Measurements from ENCODE around the gene PRKCH.

PRKCH gene

DNA sequence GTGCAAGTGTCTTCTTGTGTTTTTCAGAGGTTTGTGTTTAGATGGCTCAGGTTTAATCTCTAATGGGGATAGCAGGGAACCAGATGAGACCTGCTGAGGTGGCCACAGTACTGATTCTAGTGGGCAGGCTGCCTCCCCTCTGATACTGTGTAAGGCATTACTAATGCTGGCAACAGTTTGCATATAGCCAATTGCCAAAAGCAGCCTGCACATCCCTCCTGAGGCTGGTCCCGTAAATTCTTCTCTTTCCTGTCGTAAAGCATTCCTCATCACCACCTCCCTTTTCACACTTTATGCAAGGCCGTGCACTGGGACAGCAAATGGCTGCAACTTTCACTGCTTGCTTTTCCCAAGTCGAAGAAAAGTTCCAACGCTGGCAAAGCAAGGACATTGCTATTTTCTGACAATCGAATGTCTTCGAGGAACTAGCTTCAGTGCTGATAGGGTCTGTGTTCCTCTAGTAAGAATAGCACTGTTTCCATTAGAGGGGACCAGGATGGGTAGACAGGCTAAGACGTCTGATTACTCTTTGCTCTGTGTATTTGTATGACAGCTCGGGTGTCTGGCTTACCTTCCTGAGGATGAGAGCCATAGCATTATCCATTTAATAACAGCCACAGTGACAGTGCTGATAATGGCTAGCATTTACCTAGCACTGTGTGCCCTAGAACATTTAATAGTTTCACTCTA lies 195.7 kb downstream of the PRKCH start:
- peaks cover 64% of the 10 kb centered on the region for H3K36me3 Mint-ChIP-seq (ENCODE audit: insufficient read depth)
- no peaks in the 10 kb centered on the region for H3K27me3 Mint-ChIP-seq
- peak overlapping the region in 1 of 2 donors; percentile 18 for H3K4me3 Mint-ChIP-seq
- H3K27ac Mint-ChIP-seq: peak overlapping the region; percentile 53 to 88
- DNase-seq (no peak), ATAC-seq (replicated peaks) (no peak)
- no peaks in the 10 kb centered on the region for H3K9me3 Mint-ChIP-seq
- H3K4me1 Mint-ChIP-seq (ENCODE audit: low read depth in 2 of 2): peaks cover 39 to 79% of the 10 kb centered on the region in 2 donors

DNA sequence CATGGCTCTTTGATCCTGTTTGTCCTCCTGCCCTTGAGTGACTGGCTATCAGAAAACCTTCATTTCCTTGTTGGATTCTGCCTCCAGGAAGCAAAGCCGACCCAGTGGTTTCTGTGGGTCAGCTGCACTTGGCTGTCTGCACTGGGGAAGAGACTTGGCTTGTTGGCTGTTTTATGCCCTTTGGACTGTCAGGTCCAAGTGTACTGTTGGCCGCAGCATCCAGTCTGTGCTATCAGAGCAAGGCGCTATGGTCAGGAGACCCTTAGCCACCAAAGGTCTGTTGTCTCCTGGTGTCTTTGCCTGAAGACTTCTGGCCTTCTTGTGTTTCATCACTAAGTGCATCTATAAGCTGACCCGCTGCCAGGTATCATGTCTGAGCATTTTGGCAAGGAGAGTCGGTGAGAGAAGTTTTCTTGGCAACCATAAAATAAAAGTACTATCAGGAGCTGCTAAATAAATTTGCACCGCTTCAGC lies 196.6 kb downstream of the PRKCH start:
- Mint-ChIP-seq H3K4me3 (peak overlapping the region in 1 of 2 donors; percentile 18), H3K27ac (peak overlapping the region; percentile 53 to 88), H3K36me3 (ENCODE audit: insufficient read depth) (peaks cover 61% of the 10 kb centered on the region), H3K27me3 (no peaks in the 10 kb centered on the region), H3K4me1 (ENCODE audit: low read depth in 2 of 2) (peaks cover 46 to 87% of the 10 kb centered on the region in 2 donors), H3K9me3 (no peaks in the 10 kb centered on the region)
- no peak for ATAC-seq (replicated peaks)
- DNase-seq: no peak

DNA sequence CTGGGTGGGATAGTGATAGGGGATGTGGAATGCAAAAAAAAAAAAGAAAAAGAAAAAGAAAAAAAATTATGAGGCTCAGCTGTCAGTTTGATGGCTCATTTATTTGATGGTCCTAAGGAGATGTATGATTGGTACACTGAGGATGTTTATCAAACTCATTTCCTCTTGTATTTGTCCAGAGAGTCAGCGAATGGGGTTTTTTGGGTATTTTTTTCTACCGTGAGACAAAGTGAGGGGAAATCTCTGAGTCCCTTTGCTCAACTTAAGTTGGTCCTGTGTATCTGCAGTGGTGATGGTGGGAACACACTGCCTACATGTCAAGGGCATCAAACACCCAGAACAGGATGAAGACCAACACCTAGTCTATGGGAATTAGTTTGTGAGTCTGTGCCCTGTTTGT lies 197.0 kb downstream of the PRKCH start:
- no peaks in the 10 kb centered on the region for H3K9me3 Mint-ChIP-seq
- ATAC-seq (replicated peaks): peak; percentile 28
- no peaks in the 10 kb centered on the region for H3K27me3 Mint-ChIP-seq
- no peak for DNase-seq
- peak overlapping the region; percentile 53 to 88 for H3K27ac Mint-ChIP-seq
- H3K4me3 Mint-ChIP-seq: peak overlapping the region in 1 of 2 donors; percentile 18
- peaks cover 57% of the 10 kb centered on the region for H3K36me3 Mint-ChIP-seq (ENCODE audit: insufficient read depth)
- H3K4me1 Mint-ChIP-seq (ENCODE audit: low read depth in 2 of 2): peaks cover 46 to 87% of the 10 kb centered on the region in 2 donors

DNA sequence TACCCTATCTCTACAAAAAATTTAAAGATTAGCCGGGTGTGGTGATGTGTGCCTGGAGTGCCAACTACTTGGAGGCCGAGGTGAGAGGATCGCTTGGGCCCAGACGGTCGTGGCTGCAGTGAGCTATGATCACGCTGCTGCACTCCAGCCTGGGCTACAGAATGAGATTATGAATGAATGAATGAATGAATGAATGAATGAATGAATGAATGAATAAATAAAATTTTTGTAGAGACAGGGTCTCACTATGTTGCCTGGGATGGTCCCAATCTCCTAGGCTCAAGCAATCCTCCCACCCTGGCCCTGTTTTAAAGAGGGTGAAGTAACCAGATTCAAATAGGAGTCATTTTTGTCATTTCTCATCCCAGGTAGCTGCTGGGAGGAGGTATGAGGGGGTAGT lies 197.7 kb downstream of the PRKCH start:
- ATAC-seq (replicated peaks) (no peak), DNase-seq (no peak)
- Mint-ChIP-seq H3K27me3 (no peaks in the 10 kb centered on the region), H3K27ac (peak overlapping the region; percentile 53 to 88), H3K4me1 (ENCODE audit: low read depth in 2 of 2) (peaks cover 45 to 88% of the 10 kb centered on the region in 2 donors), H3K4me3 (no peak overlapping the region), H3K9me3 (no peaks in the 10 kb centered on the region), H3K36me3 (ENCODE audit: insufficient read depth) (peaks cover 51% of the 10 kb centered on the region)

DNA sequence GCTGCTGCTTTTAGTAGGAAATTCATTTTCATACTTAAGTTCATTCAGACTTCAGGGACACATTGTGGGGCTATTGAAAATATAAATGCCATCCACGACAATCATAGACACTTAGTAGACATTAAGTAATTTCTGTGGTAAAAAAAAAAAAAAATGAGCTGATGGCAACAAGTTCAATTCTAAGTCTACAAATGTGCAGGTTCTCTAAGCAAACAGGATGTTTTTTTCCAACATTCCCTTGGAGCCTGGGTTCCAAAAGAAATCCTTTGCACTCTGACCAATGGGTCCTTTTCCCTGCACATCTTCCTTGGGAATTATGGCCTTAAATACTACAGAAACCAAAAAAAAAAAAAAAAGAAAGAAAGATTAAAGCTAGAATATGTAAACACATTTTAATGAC lies 198.4 kb downstream of the PRKCH start:
- ATAC-seq (replicated peaks) (no peak), DNase-seq (no peak)
- Mint-ChIP-seq H3K27me3 (no peaks in the 10 kb centered on the region), H3K4me3 (no peak overlapping the region), H3K36me3 (ENCODE audit: insufficient read depth) (peaks cover 49% of the 10 kb centered on the region), H3K9me3 (no peaks in the 10 kb centered on the region), H3K4me1 (ENCODE audit: low read depth in 2 of 2) (peaks cover 44 to 89% of the 10 kb centered on the region in 2 donors), H3K27ac (peak overlapping the region; percentile 2 to 88)

DNA sequence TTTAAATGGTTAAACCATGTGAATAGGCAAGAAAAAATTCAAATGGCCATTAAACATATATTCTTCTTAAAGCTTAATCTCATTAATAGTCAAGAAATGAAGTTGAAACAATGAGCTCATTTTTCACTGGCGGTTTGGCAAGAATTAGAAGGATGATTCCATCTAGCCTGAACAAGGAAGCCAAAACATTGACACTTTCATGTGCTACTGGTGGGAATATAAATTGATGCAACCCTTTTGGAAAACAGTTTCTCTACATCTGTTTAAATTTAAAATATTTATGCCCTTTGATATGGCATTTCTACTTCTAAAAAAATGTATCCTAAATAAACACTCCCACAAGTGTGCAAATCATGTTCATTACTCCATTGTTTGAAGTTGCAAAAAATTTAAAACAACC lies 199.2 kb downstream of the PRKCH start:
- no peaks in the 10 kb centered on the region for H3K9me3 Mint-ChIP-seq
- peaks cover 53 to 91% of the 10 kb centered on the region in 2 donors for H3K4me1 Mint-ChIP-seq (ENCODE audit: low read depth in 2 of 2)
- H3K27ac Mint-ChIP-seq: peak overlapping the region; percentile 2 to 88
- ATAC-seq (replicated peaks): no peak
- H3K36me3 Mint-ChIP-seq (ENCODE audit: insufficient read depth): peaks cover 46% of the 10 kb centered on the region
- H3K4me3 Mint-ChIP-seq: no peak overlapping the region
- no peak for DNase-seq
- H3K27me3 Mint-ChIP-seq: no peaks in the 10 kb centered on the region

DNA sequence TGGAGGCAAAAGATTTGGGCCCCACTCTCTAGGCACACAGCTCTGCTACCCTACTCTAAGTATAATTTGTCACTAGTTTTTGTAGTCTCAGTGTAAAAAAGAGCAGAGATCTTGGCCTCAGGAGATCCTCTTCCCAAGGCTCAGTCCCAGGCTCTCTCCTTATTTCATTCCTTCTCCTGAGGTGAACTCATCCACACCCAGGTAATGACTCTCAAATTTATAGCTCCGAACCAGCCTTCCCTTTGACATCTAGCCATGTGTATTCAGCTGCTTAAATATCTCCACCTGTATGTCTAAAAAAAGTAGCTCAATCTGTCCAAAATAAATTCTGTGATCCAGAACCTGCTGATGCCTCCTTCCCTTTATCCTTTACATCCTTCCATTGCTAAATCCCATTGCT lies 200.4 kb downstream of the PRKCH start:
- DNase-seq (no peak), ATAC-seq (replicated peaks) (no peak)
- peaks cover 48% of the 10 kb centered on the region for H3K36me3 Mint-ChIP-seq (ENCODE audit: insufficient read depth)
- no peaks in the 10 kb centered on the region for H3K27me3 Mint-ChIP-seq
- H3K4me1 Mint-ChIP-seq (ENCODE audit: low read depth in 2 of 2): peaks cover 59 to 91% of the 10 kb centered on the region in 2 donors
- no peaks in the 10 kb centered on the region for H3K9me3 Mint-ChIP-seq
- peak overlapping the region; percentile 1 for H3K4me3 Mint-ChIP-seq
- H3K27ac Mint-ChIP-seq: peak overlapping the region; percentile 80 to 84

DNA sequence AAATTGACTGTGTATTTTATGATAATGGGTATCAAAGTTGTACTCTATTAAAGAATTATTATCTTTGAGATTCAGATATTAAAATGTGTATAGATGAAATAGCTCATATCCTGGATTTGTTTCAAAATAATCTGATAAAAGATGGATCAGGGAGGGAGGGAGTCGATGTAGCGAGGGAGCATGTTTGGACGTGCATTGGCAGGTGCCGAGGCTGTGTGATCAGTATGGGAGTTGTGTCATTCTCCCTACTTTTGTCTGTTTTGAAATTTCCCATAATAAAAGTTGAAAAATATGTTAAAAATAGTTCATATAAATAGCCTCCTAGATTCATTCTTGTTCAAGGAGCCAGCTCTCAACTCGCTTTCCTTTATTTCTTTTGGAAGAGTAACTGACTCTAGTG lies 202.4 kb downstream of the PRKCH start:
- Mint-ChIP-seq H3K9me3 (no peaks in the 10 kb centered on the region), H3K36me3 (ENCODE audit: insufficient read depth) (peaks cover 51% of the 10 kb centered on the region), H3K27ac (peak overlapping the region; percentile 80 to 84), H3K4me1 (ENCODE audit: low read depth in 2 of 2) (peaks cover 62 to 91% of the 10 kb centered on the region in 2 donors), H3K4me3 (peak overlapping the region; percentile 58 to 66), H3K27me3 (no peaks in the 10 kb centered on the region)
- ATAC-seq (replicated peaks) (no peak), DNase-seq (no peak)

DNA sequence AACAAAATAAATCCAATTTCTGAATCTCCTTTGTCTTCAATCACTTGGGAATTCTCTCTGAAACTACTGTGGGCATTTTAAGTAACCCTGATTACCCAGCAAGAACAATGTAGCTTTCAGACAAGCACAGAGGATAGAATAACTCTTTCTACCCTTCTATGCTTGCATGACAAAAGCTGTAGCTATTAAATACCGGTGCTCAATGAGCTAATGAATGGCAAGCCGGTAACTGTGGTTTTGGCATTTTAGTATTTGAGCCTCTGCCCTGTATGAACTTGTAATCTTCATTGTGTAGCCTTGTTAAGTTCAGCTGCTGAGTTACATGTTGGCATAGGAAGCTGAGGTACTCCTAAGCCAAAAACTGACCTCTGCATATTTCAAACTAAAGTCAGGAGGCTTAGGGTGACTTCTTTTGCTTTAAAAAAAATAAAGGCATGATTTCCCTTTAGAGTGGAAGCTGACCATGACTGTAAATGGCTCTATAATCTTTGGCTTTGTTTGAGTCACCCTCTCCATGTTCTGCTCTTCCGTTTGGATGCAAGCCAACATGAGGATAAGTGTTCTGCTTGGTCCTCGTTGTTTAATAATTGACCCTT lies 202.9 kb downstream of the PRKCH start:
- DNase-seq (no peak), ATAC-seq (replicated peaks) (no peak)
- Mint-ChIP-seq H3K27me3 (no peaks in the 10 kb centered on the region), H3K36me3 (ENCODE audit: insufficient read depth) (peaks cover 56% of the 10 kb centered on the region), H3K4me3 (peak overlapping the region; percentile 58 to 66), H3K27ac (peak overlapping the region; percentile 80 to 84), H3K9me3 (no peaks in the 10 kb centered on the region), H3K4me1 (ENCODE audit: low read depth in 2 of 2) (peaks cover 62 to 86% of the 10 kb centered on the region in 2 donors)

DNA sequence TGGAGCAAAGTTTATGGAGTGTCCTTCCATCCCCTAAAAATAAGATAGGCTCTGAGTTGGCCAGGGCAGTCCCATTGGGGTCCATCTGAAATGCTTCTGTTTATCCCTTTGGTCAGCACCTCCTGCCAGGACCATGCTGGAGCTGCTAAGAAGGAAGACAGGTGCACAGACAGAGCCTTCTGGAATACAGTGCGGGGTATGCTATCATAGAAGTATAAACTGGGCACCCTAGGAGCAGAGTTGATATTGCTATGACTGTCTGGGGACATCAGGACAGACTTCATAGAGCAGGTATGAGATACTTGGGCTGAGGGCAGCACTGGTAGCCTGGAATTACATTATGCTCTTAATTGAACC lies 203.5 kb downstream of the PRKCH start:
- no peak for DNase-seq
- Mint-ChIP-seq H3K4me3 (peak overlapping the region; percentile 58 to 66), H3K27me3 (no peaks in the 10 kb centered on the region), H3K9me3 (no peaks in the 10 kb centered on the region), H3K27ac (peak overlapping the region; percentile 80 to 84), H3K36me3 (ENCODE audit: insufficient read depth) (peaks cover 56% of the 10 kb centered on the region), H3K4me1 (ENCODE audit: low read depth in 2 of 2) (peaks cover 62 to 81% of the 10 kb centered on the region in 2 donors)
- ATAC-seq (replicated peaks): no peak

DNA sequence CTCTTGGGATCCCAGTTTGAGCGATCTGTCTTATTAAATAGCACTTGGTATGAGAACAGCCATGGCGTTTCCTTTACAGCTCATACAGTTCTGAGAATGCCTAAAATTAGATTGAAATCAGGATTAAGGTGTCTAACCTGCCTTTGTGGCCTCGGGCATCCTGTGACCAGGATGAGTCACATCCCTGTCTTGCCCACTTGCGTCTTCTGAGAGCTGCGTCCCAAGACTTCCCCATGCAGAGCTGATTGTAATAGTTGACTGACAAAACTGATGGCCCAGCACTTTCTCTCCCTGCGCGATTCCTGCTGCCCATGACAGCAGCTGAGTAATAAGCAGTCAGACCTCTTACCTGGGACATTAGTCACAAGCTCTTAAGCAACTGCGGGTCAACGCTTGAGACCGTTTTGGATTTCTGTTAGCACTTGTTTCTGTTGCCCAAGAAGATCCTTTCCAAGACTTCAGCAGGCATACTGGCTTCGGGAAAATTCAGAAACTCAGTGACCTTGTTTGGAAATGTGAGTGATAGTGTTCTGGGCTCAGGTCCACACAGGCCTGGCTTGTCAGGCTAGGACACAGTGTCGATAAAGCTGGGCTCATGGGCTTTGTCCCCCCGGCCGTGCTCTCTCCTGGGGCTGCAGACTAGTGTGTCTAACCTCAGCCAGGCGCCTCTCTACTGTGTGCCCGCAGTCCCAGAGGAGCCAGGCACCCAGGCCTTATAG lies 204.1 kb downstream of the PRKCH start:
- Mint-ChIP-seq H3K4me3 (peak overlapping the region; percentile 58 to 66), H3K36me3 (ENCODE audit: insufficient read depth) (peaks cover 56% of the 10 kb centered on the region), H3K27me3 (no peaks in the 10 kb centered on the region), H3K27ac (peak overlapping the region; percentile 80 to 84), H3K9me3 (no peaks in the 10 kb centered on the region), H3K4me1 (ENCODE audit: low read depth in 2 of 2) (peaks cover 66 to 81% of the 10 kb centered on the region in 2 donors)
- peak in 2 of 3 experiments; percentile 16 to 21 for DNase-seq
- ATAC-seq (replicated peaks): peak; percentile 69

DNA sequence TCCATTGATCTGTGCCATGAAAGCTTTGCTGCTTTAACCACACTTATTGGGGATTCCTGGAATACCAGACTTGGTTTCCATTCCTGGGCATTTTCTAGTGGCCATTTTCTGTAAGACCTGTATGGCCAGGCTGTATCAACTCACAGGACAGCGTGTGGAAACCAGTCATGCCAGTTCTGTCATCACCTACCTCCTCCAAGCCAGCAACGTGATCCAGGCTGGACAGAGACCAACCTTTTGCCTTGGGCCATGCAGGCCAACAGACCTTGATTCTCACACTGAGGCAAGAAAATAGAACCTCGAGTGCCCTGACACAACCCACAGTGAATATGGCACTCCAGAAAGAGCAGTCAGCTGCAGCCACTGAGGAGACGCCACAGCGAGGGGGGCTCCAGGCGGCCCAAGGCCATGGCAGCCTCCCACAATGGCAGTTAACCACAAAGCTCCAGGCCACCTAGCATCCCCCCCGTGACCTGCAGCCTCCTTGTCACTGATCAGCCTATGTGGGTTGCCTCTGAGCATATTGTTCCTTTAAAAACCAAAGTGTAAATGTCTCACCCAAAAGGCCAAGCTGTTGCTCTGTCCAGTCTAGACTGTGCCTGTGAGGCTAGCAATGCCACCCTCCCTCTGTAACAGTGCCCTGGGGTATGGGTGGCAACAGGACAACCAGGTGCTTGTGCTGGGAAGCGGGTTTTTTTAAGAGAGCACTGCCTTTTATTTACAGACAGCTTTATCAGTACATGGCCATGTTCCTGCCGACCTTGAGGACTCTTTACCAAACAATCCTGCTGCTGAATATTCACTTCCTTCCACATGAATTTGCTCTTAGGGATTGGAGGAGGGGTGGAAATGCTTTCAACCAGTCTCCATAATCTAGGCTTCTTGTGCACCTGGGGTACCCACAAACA lies 205.3 kb downstream of the PRKCH start:
- Mint-ChIP-seq H3K27me3 (no peaks in the 10 kb centered on the region), H3K9me3 (no peaks in the 10 kb centered on the region), H3K4me1 (ENCODE audit: low read depth in 2 of 2) (peaks cover 71 to 85% of the 10 kb centered on the region in 2 donors), H3K36me3 (ENCODE audit: insufficient read depth) (peaks cover 67% of the 10 kb centered on the region), H3K4me3 (peak overlapping the region in 1 of 2 donors; percentile 9), H3K27ac (peak overlapping the region; percentile 80 to 84)
- no peak for DNase-seq
- no peak for ATAC-seq (replicated peaks)

All from effector memory CD8-positive, alpha-beta T cell (primary cell).